Ishikawa (cell line): ENCODE measurements around the gene ABR.

ENCODE experiments used
- CEBPB ChIP-seq: IDR thresholded peaks from 2 replicates; pipeline ENCODE4 v1.6.1; 2012
- EGR1 ChIP-seq: IDR thresholded peaks from 2 replicates; pipeline ENCODE4 v1.6.1; 2012
- EP300 ChIP-seq: IDR thresholded peaks from 2 replicates; pipeline ENCODE4 v1.6.1; 2012; ENCODE audit warnings: borderline replicate concordance
- MAX ChIP-seq: IDR thresholded peaks from 2 replicates; pipeline ENCODE4 v1.6.1; 2012
- RAD21 ChIP-seq: IDR thresholded peaks from 2 replicates; pipeline ENCODE4 v1.6.1; 2012; ENCODE audit warnings: low read depth
- YY1 ChIP-seq: IDR thresholded peaks from 2 replicates; pipeline ENCODE4 v1.6.1; 2012; ENCODE audit warnings: low read depth

GRCh38 chr17:1041746-1042145 is 138.0 kb downstream of the ABR start:
- no peak for TF ChIP-seq CEBPB
- TF ChIP-seq MAX: no peak
- TF ChIP-seq RAD21: no peak
- no peak for TF ChIP-seq YY1
- TF ChIP-seq EP300: no peak
- TF ChIP-seq EGR1: no peak
